ENCODE measurements around the gene RET. TPM values are rescaled to one million over a fixed set of nuclear protein-coding genes. Genes with fewer than 3 reads are reported as not detected.

RET gene
- total and polyA plus RNA-seq, 9 donors, result 0.12 to 1.6 (median 0.75) TPM

- WGBS, 3 donors, result 71 to 75% (median 73%) methylated on average over 1 of the region's 1 CpG
- H3K9me3 ChIP-seq, result no peaks in the 10 kb centered on the region
These were observed 11.6 kb upstream of the RET start for GRCh38 chr10:43065234-43065633.

GRCh38 chr10:43065761-43066160, 11.1 kb upstream of the RET start:
- no peak overlapping the region for H3K4me3 ChIP-seq
- intact Hi-C loops (cut with DNase I), result no loop called here
- DNase-seq, result no peak
- H3K27me3 ChIP-seq, result no peaks in the 10 kb centered on the region
- H3K27ac ChIP-seq, result no peak overlapping the region
- H3K9me3 ChIP-seq, result no peaks in the 10 kb centered on the region
- H3K4me1 ChIP-seq (ENCODE audit: insufficient read depth), result no peaks in the 10 kb centered on the region
- TF ChIP-seq EP300 (IDR thresholded peaks at IDR 0.05) (no peak), POLR2A (IDR thresholded peaks at IDR 0.05) (no peak), CTCF (IDR thresholded peaks at IDR 0.05) (no peak)
- 76 to 85% (median 83%) methylated on average over 6 of the region's 6 CpGs for WGBS, 3 donors
- H3K36me3 ChIP-seq, result no peaks in the 10 kb centered on the region

More at GRCh38 chr10:43065234-43065633, 11.6 kb upstream of the RET start:
- Histone ChIP-seq H3K4me1 (ENCODE audit: insufficient read depth) (no peaks in the 10 kb centered on the region), H3K4me3 (no peak overlapping the region), H3K27me3 (no peaks in the 10 kb centered on the region), H3K27ac (no peak overlapping the region), H3K36me3 (no peaks in the 10 kb centered on the region)
- DNase-seq, result no peak
- TF ChIP-seq CTCF (IDR thresholded peaks at IDR 0.05), result no peak
- no peak for TF ChIP-seq POLR2A (IDR thresholded peaks at IDR 0.05)
- TF ChIP-seq EP300 (IDR thresholded peaks at IDR 0.05), result no peak
- intact Hi-C loops (cut with DNase I), result no loop called here

- Histone ChIP-seq H3K27ac (no peak overlapping the region), H3K27me3 (no peaks in the 10 kb centered on the region), H3K4me3 (no peak overlapping the region), H3K9me3 (no peaks in the 10 kb centered on the region), H3K4me1 (ENCODE audit: insufficient read depth) (no peaks in the 10 kb centered on the region), H3K36me3 (no peaks in the 10 kb centered on the region)
- intact Hi-C loops (cut with DNase I), result no loop called here
- DNase-seq, result no peak
- no peak for TF ChIP-seq EP300 (IDR thresholded peaks at IDR 0.05)
- TF ChIP-seq CTCF (IDR thresholded peaks at IDR 0.05), result no peak
- no peak for TF ChIP-seq POLR2A (IDR thresholded peaks at IDR 0.05)
- WGBS, 3 donors, result 63 to 75% (median 70%) methylated on average over 3 of the region's 3 CpGs
These were observed 10.4 kb upstream of the RET start for GRCh38 chr10:43066481-43066880.

GRCh38 chr10:43067391-43068135, 9.3 kb upstream of the RET start:
- intact Hi-C loops (cut with DNase I), result no loop called here
- Histone ChIP-seq H3K36me3 (no peaks in the 10 kb centered on the region), H3K9me3 (no peaks in the 10 kb centered on the region), H3K27me3 (no peaks in the 10 kb centered on the region), H3K4me1 (ENCODE audit: insufficient read depth) (no peaks in the 10 kb centered on the region), H3K27ac (no peak overlapping the region), H3K4me3 (no peak overlapping the region)
- WGBS, 3 donors, result 80 to 86% (median 81%) methylated on average over 14 of the region's 14 CpGs
- no peak for DNase-seq
- no peak for TF ChIP-seq POLR2A (IDR thresholded peaks at IDR 0.05)
- no peak for TF ChIP-seq CTCF (IDR thresholded peaks at IDR 0.05)
- TF ChIP-seq EP300 (IDR thresholded peaks at IDR 0.05), result no peak

Measured in ovary (tissue), 9 donors.